ENCODE results near the gene CDYL2. TPM values are rescaled to one million over a fixed set of nuclear protein-coding genes. Genes with fewer than 3 reads are reported as not detected.
A peak's percentile ranks its signal among the peaks of the same experiment; 100 is the strongest.

Gene CDYL2
- total RNA-seq, 1 experiment from 2014 or later = 8.2 TPM

DNA sequence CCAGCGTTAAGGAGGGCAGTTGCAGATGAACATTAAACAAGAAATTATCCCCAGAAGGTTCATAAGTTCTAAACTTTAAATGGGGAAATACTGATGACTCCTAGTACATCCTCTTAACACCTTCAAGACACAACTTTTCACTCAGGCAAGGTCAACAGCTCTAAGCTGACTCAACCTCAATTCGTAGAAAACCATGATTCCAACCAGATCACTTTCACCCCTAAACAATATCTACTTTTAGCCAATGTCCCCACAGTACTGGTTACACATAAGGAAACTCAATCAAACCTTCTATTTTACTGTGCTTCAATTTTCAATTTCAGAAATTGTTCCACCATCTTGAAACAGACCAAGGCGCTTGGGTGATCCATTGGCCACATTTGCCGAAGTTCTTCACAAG is 2.3 kb downstream of the CDYL2 start:
- DNase-seq (ENCODE audit: low spot score) (no peak), ATAC-seq (no peak)
- Mint-ChIP-seq H3K27me3 (ENCODE audit: low read depth) (peaks cover 40% of the 10 kb centered on the region), H3K9me3 (peaks cover 10% of the 10 kb centered on the region; the same call in 1 of the 2 replicates), H3K27ac (no peak overlapping the region), H3K4me1 (no peaks in the 10 kb centered on the region), H3K4me3 (peak overlapping the region; percentile 7; the same call in 1 of the 2 replicates), H3K36me3 (no peaks in the 10 kb centered on the region)
- ChIA-PET CTCF (no interaction called here), POLR2A (no interaction called here)
- TF ChIP-seq ZNF138 (CRISPR knock-in tag; conservative IDR thresholded peaks at IDR 0.05) (no peak), RORB (CRISPR knock-in tag; IDR thresholded peaks at IDR 0.05) (no peak), PRRX2 (CRISPR knock-in tag; IDR thresholded peaks at IDR 0.05) (no peak), TP53 (CRISPR knock-in tag; IDR thresholded peaks at IDR 0.05) (no peak), NR2C2 (CRISPR knock-in tag; IDR thresholded peaks at IDR 0.05) (no peak), SMAD4 (CRISPR knock-in tag; IDR thresholded peaks at IDR 0.05) (no peak), ZNF416 (CRISPR knock-in tag; IDR thresholded peaks at IDR 0.05) (no peak), ETV6 (CRISPR knock-in tag; IDR thresholded peaks at IDR 0.05) (no peak), SMAD3 (CRISPR knock-in tag; IDR thresholded peaks at IDR 0.05; ENCODE audit: borderline replicate concordance) (no peak), NFE2L1 (CRISPR knock-in tag; IDR thresholded peaks at IDR 0.05) (no peak), ZNF423 (CRISPR knock-in tag; IDR thresholded peaks at IDR 0.05) (no peak), GABPB1 (CRISPR knock-in tag; IDR thresholded peaks at IDR 0.05) (no peak), NFATC4 (CRISPR knock-in tag; IDR thresholded peaks at IDR 0.05) (no peak)
- TF ChIP-seq, protein P1, sequence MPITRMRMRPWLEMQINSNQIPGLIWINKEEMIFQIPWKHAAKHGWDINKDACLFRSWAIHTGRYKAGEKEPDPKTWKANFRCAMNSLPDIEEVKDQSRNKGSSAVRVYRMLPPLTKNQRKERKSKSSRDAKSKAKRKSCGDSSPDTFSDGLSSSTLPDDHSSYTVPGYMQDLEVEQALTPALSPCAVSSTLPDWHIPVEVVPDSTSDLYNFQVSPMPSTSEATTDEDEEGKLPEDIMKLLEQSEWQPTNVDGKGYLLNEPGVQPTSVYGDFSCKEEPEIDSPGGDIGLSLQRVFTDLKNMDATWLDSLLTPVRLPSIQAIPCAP (CRISPR knock-in tag; IDR thresholded peaks at IDR 0.05) = no peak
- TF ChIP-seq, protein P2, sequence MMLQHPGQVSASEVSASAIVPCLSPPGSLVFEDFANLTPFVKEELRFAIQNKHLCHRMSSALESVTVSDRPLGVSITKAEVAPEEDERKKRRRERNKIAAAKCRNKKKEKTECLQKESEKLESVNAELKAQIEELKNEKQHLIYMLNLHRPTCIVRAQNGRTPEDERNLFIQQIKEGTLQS (CRISPR knock-in tag; conservative IDR thresholded peaks at IDR 0.05) = no peak
- TF ChIP-seq, protein P3, sequence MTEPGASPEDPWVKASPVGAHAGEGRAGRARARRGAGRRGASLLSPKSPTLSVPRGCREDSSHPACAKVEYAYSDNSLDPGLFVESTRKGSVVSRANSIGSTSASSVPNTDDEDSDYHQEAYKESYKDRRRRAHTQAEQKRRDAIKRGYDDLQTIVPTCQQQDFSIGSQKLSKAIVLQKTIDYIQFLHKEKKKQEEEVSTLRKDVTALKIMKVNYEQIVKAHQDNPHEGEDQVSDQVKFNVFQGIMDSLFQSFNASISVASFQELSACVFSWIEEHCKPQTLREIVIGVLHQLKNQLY (CRISPR knock-in tag; IDR thresholded peaks at IDR 0.05) = no peak
- TF ChIP-seq, protein P4, sequence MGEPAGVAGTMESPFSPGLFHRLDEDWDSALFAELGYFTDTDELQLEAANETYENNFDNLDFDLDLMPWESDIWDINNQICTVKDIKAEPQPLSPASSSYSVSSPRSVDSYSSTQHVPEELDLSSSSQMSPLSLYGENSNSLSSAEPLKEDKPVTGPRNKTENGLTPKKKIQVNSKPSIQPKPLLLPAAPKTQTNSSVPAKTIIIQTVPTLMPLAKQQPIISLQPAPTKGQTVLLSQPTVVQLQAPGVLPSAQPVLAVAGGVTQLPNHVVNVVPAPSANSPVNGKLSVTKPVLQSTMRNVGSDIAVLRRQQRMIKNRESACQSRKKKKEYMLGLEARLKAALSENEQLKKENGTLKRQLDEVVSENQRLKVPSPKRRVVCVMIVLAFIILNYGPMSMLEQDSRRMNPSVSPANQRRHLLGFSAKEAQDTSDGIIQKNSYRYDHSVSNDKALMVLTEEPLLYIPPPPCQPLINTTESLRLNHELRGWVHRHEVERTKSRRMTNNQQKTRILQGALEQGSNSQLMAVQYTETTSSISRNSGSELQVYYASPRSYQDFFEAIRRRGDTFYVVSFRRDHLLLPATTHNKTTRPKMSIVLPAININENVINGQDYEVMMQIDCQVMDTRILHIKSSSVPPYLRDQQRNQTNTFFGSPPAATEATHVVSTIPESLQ (CRISPR knock-in tag; IDR thresholded peaks at IDR 0.05) = no peak
- TF ChIP-seq, protein P5, sequence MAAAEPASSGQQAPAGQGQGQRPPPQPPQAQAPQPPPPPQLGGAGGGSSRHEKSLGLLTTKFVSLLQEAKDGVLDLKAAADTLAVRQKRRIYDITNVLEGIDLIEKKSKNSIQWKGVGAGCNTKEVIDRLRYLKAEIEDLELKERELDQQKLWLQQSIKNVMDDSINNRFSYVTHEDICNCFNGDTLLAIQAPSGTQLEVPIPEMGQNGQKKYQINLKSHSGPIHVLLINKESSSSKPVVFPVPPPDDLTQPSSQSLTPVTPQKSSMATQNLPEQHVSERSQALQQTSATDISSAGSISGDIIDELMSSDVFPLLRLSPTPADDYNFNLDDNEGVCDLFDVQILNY (CRISPR knock-in tag; IDR thresholded peaks at IDR 0.05) = no peak
- TF ChIP-seq, protein P6, sequence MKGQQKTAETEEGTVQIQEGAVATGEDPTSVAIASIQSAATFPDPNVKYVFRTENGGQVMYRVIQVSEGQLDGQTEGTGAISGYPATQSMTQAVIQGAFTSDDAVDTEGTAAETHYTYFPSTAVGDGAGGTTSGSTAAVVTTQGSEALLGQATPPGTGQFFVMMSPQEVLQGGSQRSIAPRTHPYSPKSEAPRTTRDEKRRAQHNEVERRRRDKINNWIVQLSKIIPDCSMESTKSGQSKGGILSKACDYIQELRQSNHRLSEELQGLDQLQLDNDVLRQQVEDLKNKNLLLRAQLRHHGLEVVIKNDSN (CRISPR knock-in tag; IDR thresholded peaks at IDR 0.05) = no peak
- TF ChIP-seq, protein P7, sequence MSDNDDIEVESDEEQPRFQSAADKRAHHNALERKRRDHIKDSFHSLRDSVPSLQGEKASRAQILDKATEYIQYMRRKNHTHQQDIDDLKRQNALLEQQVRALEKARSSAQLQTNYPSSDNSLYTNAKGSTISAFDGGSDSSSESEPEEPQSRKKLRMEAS (CRISPR knock-in tag; IDR thresholded peaks at IDR 0.05) = no peak

DNA sequence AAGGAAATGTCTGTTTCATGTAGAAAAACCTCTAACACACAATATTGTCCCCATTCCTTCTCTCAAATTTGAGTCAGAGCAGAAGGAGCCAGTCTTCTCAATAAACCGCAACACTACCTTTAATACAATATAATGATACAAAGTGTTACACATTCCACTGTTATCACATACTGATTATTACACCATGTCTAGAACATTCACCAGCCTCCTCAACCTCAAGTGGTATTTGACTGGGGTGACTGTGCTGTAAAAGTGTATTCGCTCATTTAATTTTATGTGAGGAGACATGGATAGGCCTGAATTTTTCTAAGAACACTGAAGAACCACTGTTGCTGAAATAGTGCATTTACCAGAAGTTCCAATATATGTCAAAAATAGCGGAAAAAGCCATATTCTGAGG is 10.3 kb downstream of the CDYL2 start:
- DNase-seq (ENCODE audit: low spot score) = no peak
- Mint-ChIP-seq H3K9me3 (peaks cover 16% of the 10 kb centered on the region), H3K27ac (no peak overlapping the region), H3K36me3 (no peaks in the 10 kb centered on the region), H3K4me3 (no peak overlapping the region), H3K27me3 (ENCODE audit: low read depth) (peaks cover 3% of the 10 kb centered on the region), H3K4me1 (peaks cover 20% of the 10 kb centered on the region)
- no peak for ATAC-seq
- CTCF ChIA-PET = no interaction called here
- POLR2A ChIA-PET = no interaction called here
- TF ChIP-seq ZNF232 (CRISPR knock-in tag; IDR thresholded peaks at IDR 0.05) (no peak), ZNF396 (CRISPR knock-in tag; IDR thresholded peaks at IDR 0.05; ENCODE audit: borderline replicate concordance) (no peak)
